NCI-H2081 treated with DMSO at 0.1 percent for 48 hours (cell line): Measurements from ENCODE around the gene CNNM1.

Experiments used
- DNase-seq: peaks from one replicate; lab custom pipeline; 2025; lab: John Stamatoyannopoulos, UW

The CNNM1 gene

GRCh38 chr10:99329304-99329553 lies at the start of gene CNNM1:
Gene CNNM1 (plus strand): TSS chr10:99329356. CDS start chr10:99329388, 32 bp downstream.
- no peak for DNase-seq

- no peak for DNase-seq
Measured at GRCh38 chr10:99279626-99280111, 49.5 kb upstream of the CNNM1 start.

- no peak for DNase-seq
Measured at GRCh38 chr10:99280472-99280871, 48.7 kb upstream of the CNNM1 start.

- DNase-seq, result no peak
Measured at GRCh38 chr10:99285881-99286280, 43.3 kb upstream of the CNNM1 start.

GRCh38 chr10:99290306-99290705 lies 38.9 kb upstream of the CNNM1 start:
- DNase-seq, result no peak

- DNase-seq, result no peak
Measured at GRCh38 chr10:99292159-99292558, 37.0 kb upstream of the CNNM1 start.

GRCh38 chr10:99296605-99297004 lies 32.6 kb upstream of the CNNM1 start:
- no peak for DNase-seq

- DNase-seq, result no peak
Measured at GRCh38 chr10:99297033-99297432, 32.1 kb upstream of the CNNM1 start.

GRCh38 chr10:99303899-99304861 lies 25.0 kb upstream of the CNNM1 start:
- no peak for DNase-seq

- no peak for DNase-seq
Measured at GRCh38 chr10:99304862-99305229, 24.3 kb upstream of the CNNM1 start.

- no peak for DNase-seq
Measured at GRCh38 chr10:99312501-99312900, 16.7 kb upstream of the CNNM1 start.

GRCh38 chr10:99315853-99316252 lies 13.3 kb upstream of the CNNM1 start:
- no peak for DNase-seq

- DNase-seq, result no peak
Measured at GRCh38 chr10:99316374-99316773, 12.8 kb upstream of the CNNM1 start.

- DNase-seq, result no peak
Measured at GRCh38 chr10:99318048-99318447, 11.1 kb upstream of the CNNM1 start.

- no peak for DNase-seq
Measured at GRCh38 chr10:99318475-99318874, 10.7 kb upstream of the CNNM1 start.

- no peak for DNase-seq
Measured at GRCh38 chr10:99325281-99325680, 3.9 kb upstream of the CNNM1 start.

- DNase-seq, result no peak
Measured at GRCh38 chr10:99326871-99327270, 2.3 kb upstream of the CNNM1 start.

- DNase-seq, result no peak
Measured at GRCh38 chr10:99328579-99329303, 415 bp upstream of the CNNM1 start.

- no peak for DNase-seq
Measured at GRCh38 chr10:99329554-99330346, 594 bp downstream of the CNNM1 start.

- DNase-seq, result no peak
Measured at GRCh38 chr10:99330347-99330924, 1.3 kb downstream of the CNNM1 start.

- DNase-seq, result no peak
Measured at GRCh38 chr10:99331207-99331803, 2.1 kb downstream of the CNNM1 start.
